ENCODE results near the gene C1orf105.

- TF ChIP-seq, protein P1, sequence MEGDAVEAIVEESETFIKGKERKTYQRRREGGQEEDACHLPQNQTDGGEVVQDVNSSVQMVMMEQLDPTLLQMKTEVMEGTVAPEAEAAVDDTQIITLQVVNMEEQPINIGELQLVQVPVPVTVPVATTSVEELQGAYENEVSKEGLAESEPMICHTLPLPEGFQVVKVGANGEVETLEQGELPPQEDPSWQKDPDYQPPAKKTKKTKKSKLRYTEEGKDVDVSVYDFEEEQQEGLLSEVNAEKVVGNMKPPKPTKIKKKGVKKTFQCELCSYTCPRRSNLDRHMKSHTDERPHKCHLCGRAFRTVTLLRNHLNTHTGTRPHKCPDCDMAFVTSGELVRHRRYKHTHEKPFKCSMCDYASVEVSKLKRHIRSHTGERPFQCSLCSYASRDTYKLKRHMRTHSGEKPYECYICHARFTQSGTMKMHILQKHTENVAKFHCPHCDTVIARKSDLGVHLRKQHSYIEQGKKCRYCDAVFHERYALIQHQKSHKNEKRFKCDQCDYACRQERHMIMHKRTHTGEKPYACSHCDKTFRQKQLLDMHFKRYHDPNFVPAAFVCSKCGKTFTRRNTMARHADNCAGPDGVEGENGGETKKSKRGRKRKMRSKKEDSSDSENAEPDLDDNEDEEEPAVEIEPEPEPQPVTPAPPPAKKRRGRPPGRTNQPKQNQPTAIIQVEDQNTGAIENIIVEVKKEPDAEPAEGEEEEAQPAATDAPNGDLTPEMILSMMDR (tag by site-specific recombination; IDR thresholded peaks at IDR 0.05) = no peak
- TF ChIP-seq SCRT1 (tag by site-specific recombination; IDR thresholded peaks at IDR 0.05; ENCODE audit: borderline replicate concordance) (no peak), ZNF239 (tag by site-specific recombination; IDR thresholded peaks at IDR 0.05) (no peak), ZNF23 (tag by site-specific recombination; IDR thresholded peaks at IDR 0.05; ENCODE audit: borderline replicate concordance) (no peak)
Measured at GRCh38 chr1:172414331-172414730, 6.2 kb upstream of the C1orf105 start.

Measured in HEK293 (cell line).